ENCODE data around the gene LRRTM2.

LRRTM2 gene

DNA sequence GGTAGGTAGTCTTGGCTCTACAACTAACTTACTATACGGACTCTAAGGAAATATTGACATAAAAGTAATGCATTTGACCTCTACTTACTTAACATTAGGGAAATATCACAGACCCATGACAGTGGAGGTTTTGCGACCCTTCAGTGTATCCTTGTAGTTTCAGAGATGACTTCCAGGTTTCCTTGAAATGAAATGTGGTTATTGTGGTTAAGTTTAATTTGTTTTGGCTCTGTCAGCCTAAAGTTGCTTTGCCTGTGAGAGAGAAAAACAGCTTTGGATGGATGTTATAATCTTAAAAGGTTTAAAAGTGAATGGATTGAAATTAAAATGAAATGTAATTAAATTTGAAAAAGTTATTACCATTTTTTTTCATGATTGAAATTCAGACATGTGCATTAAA is 42.9 kb downstream of the LRRTM2 start:
- H3K4me1 ChIP-seq (ENCODE audit: insufficient read depth, low read length) = peaks cover 20% of the 10 kb centered on the region
- no peaks in the 10 kb centered on the region for H3K36me3 ChIP-seq (ENCODE audit: insufficient read depth, low read length)
- ATAC-seq (ENCODE audit: insufficient read depth, low read depth) (peak; percentile 72; the same call in 2 of the 3 replicates), DNase-seq (no peak)
- H3K27ac ChIP-seq (ENCODE audit: low read length) = no peak overlapping the region
- H2AFZ ChIP-seq (ENCODE audit: low read depth, low read length) = no peak overlapping the region
- no peaks in the 10 kb centered on the region for H3K9me3 ChIP-seq (ENCODE audit: insufficient read depth, low read length, severe bottlenecking)
- no peak overlapping the region for H3K4me3 ChIP-seq (ENCODE audit: low read depth in 1 of 2, low read length in 2 of 2)
- no peaks in the 10 kb centered on the region for H3K79me2 ChIP-seq (ENCODE audit: insufficient read depth, low read length)
- H3K9ac ChIP-seq (ENCODE audit: low read depth, low read length) = no peak overlapping the region
- no peaks in the 10 kb centered on the region for H3K27me3 ChIP-seq (ENCODE audit: insufficient read depth, low read length, poor library complexity)
- 0 out of 2 replicates have a peak overlapping the region, but pooled peaks have one; percentile 4 for H3K4me2 ChIP-seq (ENCODE audit: insufficient read depth, low read length)
- H4K20me1 ChIP-seq (ENCODE audit: insufficient read depth, low read length) = no peaks in the 10 kb centered on the region
- no peak for TF ChIP-seq EZH2 (IDR thresholded peaks at IDR 0.05; ENCODE audit: borderline replicate concordance, low read depth, low read length, severe bottlenecking)
- TF ChIP-seq, protein P1, sequence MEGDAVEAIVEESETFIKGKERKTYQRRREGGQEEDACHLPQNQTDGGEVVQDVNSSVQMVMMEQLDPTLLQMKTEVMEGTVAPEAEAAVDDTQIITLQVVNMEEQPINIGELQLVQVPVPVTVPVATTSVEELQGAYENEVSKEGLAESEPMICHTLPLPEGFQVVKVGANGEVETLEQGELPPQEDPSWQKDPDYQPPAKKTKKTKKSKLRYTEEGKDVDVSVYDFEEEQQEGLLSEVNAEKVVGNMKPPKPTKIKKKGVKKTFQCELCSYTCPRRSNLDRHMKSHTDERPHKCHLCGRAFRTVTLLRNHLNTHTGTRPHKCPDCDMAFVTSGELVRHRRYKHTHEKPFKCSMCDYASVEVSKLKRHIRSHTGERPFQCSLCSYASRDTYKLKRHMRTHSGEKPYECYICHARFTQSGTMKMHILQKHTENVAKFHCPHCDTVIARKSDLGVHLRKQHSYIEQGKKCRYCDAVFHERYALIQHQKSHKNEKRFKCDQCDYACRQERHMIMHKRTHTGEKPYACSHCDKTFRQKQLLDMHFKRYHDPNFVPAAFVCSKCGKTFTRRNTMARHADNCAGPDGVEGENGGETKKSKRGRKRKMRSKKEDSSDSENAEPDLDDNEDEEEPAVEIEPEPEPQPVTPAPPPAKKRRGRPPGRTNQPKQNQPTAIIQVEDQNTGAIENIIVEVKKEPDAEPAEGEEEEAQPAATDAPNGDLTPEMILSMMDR (IDR thresholded peaks at IDR 0.05; ENCODE audit: borderline replicate concordance, extremely low read depth, low read length, poor library complexity, severe bottlenecking) = no peak

GRCh38 chr5:138831703-138832102 is 43.4 kb downstream of the LRRTM2 start:
- Histone ChIP-seq H3K4me1 (ENCODE audit: insufficient read depth, low read length) (peaks cover 20% of the 10 kb centered on the region), H3K4me2 (ENCODE audit: insufficient read depth, low read length) (no peak overlapping the region), H4K20me1 (ENCODE audit: insufficient read depth, low read length) (no peaks in the 10 kb centered on the region), H3K4me3 (ENCODE audit: low read depth in 1 of 2, low read length in 2 of 2) (no peak overlapping the region), H3K27me3 (ENCODE audit: insufficient read depth, low read length, poor library complexity) (no peaks in the 10 kb centered on the region), H3K79me2 (ENCODE audit: insufficient read depth, low read length) (no peaks in the 10 kb centered on the region), H3K36me3 (ENCODE audit: insufficient read depth, low read length) (no peaks in the 10 kb centered on the region), H3K27ac (ENCODE audit: low read length) (no peak overlapping the region), H3K9ac (ENCODE audit: low read depth, low read length) (no peak overlapping the region), H2AFZ (ENCODE audit: low read depth, low read length) (no peak overlapping the region), H3K9me3 (ENCODE audit: insufficient read depth, low read length, severe bottlenecking) (no peaks in the 10 kb centered on the region)
- DNase-seq = no peak
- no peak for TF ChIP-seq EZH2 (IDR thresholded peaks at IDR 0.05; ENCODE audit: borderline replicate concordance, low read depth, low read length, severe bottlenecking)
- TF ChIP-seq, protein P1 (IDR thresholded peaks at IDR 0.05; ENCODE audit: borderline replicate concordance, extremely low read depth, low read length, poor library complexity, severe bottlenecking) = no peak
- ATAC-seq (ENCODE audit: insufficient read depth, low read depth) = peak; percentile 53; the same call in 2 of the 3 replicates

DNA sequence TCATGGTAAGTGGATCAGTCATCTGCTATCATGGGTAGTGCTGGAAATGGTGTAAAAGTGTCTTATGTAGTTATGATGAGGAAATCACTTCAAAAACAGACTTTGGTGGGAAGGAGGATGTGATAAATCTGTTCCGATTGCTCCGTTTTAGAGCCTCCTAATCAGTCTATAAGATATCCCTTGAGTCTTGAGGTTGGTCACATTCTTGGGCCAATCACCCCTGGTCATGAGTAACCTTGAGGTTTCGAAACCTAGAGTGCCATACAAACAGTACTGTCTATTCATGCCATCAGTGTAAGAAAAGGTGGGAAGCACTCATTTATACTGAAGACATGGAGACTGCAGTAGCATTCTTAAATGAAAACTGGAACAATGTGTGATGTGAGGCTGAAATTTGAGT is 45.8 kb downstream of the LRRTM2 start:
- Histone ChIP-seq H4K20me1 (ENCODE audit: insufficient read depth, low read length) (no peaks in the 10 kb centered on the region), H3K4me1 (ENCODE audit: insufficient read depth, low read length) (peaks cover 30% of the 10 kb centered on the region), H3K36me3 (ENCODE audit: insufficient read depth, low read length) (no peaks in the 10 kb centered on the region)

More for the DNA sequence above, 45.8 kb downstream of the LRRTM2 start:
- Histone ChIP-seq H3K4me3 (ENCODE audit: low read depth in 1 of 2, low read length in 2 of 2) (no peak overlapping the region), H3K27me3 (ENCODE audit: insufficient read depth, low read length, poor library complexity) (no peaks in the 10 kb centered on the region), H3K4me2 (ENCODE audit: insufficient read depth, low read length) (no peak overlapping the region), H3K79me2 (ENCODE audit: insufficient read depth, low read length) (no peaks in the 10 kb centered on the region), H2AFZ (ENCODE audit: low read depth, low read length) (no peak overlapping the region), H3K9ac (ENCODE audit: low read depth, low read length) (no peak overlapping the region), H3K9me3 (ENCODE audit: insufficient read depth, low read length, severe bottlenecking) (no peaks in the 10 kb centered on the region), H3K27ac (ENCODE audit: low read length) (no peak overlapping the region)
- ATAC-seq (ENCODE audit: insufficient read depth, low read depth) (no peak), DNase-seq (no peak)
- no peak for TF ChIP-seq EZH2 (IDR thresholded peaks at IDR 0.05; ENCODE audit: borderline replicate concordance, low read depth, low read length, severe bottlenecking)
- TF ChIP-seq, protein P1 (IDR thresholded peaks at IDR 0.05; ENCODE audit: borderline replicate concordance, extremely low read depth, low read length, poor library complexity, severe bottlenecking) = no peak
